HFFc6 (cell line): ENCODE results near the gene PISD. TPM values are rescaled to one million over a fixed set of nuclear protein-coding genes. Genes with fewer than 3 reads are reported as not detected.

ENCODE experiments used
- DNase-seq: peaks from one replicate; pipeline ENCODE4 v3.0.0-alpha.2; 2018
- H3K27ac Mint-ChIP-seq: 2 replicates; pipeline ENCODE4 v1.8.0; 2020; ENCODE audit warnings: mild to moderate bottlenecking, mixed read lengths
- H3K27me3 Mint-ChIP-seq: 2 replicates; pipeline ENCODE4 v1.8.0; 2021; ENCODE audit warnings: mild to moderate bottlenecking, moderate library complexity, mixed read lengths; ENCODE audit not compliant: insufficient read depth
- H3K36me3 Mint-ChIP-seq: 2 replicates; pipeline ENCODE4 v1.8.0; 2021; ENCODE audit warnings: low read depth, mixed read lengths
- H3K4me1 Mint-ChIP-seq: 2 replicates; pipeline ENCODE4 v1.8.0; 2020; ENCODE audit warnings: low read depth, mixed read lengths
- H3K4me3 Mint-ChIP-seq: 2 replicates; pipeline ENCODE4 v1.8.0; 2020; ENCODE audit warnings: mild to moderate bottlenecking, moderate library complexity, mixed read lengths
- H3K9me3 Mint-ChIP-seq: 2 replicates; pipeline ENCODE4 v1.8.0; 2020; ENCODE audit warnings: mild to moderate bottlenecking, mixed read lengths
- total RNA-seq, 6 experiments: library from RNA; stranded (reverse); fragmentation: NEBNext Ultra II Directional; extraction: Animal tissue kit (Norgen Biotek cat#: 25700); gene quantifications; 2 replicates in 1 of 6; 3 replicates in 5 of 6; pipeline ENCODE4 v1.2.3, GENCODE V29; 2021
- TF ChIP-seq, protein P1 (sequence below): fragments of 200-600 bp; sonication (generic); IDR thresholded peaks from 2 replicates; pipeline ENCODE4 v1.5.0; 2021; ENCODE audit warnings: antibody characterized with exemption, mild to moderate bottlenecking

The PISD gene
- total RNA-seq, 6 experiments from 2014 or later, result 38.4 to 47.3 (median 43.3) TPM

DNA sequence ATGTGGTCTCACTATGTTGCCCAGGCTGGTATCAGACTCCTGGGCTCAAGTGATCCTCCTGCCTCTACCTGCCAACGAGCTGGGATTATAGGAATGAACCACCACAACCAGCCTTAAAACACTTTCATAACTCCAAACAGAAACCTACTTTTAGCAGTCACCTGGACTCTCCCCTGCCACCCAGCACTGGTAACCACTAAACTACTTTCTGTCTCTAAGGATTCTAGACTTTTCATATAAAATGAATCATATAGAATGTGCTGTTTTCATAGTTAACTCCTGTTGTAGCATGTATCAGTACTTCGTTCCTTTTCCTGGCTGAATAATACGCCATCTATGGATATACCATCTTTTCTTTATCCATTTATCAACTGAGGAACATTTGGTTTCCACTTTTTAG, 29.4 kb upstream of the PISD start:
- DNase-seq, result no peak
- no peaks in the 10 kb centered on the region for H3K9me3 Mint-ChIP-seq

DNA sequence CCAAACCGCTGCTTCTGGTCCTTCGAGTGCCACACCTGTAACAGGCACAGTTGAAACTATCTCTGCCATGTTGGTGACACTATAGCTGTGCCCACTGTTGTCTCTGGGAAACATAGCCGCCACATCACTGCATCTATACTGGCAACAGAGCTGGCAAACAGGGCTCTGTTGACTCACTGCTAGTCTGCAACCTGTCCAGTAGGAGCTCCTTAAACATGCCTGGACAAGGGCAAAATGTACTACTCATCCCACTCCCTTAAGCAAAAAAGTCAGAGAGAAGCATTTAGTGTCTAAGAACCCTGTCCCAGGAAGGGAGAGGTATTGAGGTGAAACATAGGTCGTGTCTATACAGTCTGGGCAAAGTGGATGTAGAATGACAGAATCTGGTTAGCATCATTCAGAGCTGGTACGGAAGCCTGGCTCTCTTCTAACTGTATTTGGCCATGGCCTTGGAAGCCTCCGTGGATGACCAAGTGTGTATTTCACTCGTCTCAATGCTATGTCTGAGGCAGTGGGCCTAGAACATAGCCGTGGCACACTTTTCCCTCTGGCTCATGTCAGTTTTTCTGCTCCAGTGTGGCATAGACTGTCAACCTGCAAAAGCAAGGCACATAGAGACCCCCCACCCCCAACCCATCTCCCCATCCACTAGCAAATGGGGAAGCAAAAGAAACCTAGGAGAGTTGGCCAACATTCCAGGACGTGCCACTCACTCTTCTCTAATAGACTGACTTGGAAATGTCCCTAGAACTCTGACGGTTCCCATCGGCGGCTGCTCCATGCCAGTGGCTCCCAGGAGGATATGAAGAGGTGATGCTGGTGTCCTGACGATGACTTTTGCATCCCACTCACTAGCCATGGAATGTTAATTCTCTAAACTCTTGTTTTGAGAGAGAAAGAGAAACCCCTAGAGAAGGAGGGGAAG, 21.4 kb upstream of the PISD start:
- Mint-ChIP-seq H3K27ac (peak overlapping the region; percentile 25), H3K36me3 (peaks cover 50% of the 10 kb centered on the region), H3K4me3 (no peak overlapping the region), H3K4me1 (peaks cover 53% of the 10 kb centered on the region), H3K27me3 (peaks cover 1% of the 10 kb centered on the region; the same call in 1 of the 2 replicates), H3K9me3 (no peaks in the 10 kb centered on the region)
- DNase-seq, result no peak
- TF ChIP-seq, protein P1, sequence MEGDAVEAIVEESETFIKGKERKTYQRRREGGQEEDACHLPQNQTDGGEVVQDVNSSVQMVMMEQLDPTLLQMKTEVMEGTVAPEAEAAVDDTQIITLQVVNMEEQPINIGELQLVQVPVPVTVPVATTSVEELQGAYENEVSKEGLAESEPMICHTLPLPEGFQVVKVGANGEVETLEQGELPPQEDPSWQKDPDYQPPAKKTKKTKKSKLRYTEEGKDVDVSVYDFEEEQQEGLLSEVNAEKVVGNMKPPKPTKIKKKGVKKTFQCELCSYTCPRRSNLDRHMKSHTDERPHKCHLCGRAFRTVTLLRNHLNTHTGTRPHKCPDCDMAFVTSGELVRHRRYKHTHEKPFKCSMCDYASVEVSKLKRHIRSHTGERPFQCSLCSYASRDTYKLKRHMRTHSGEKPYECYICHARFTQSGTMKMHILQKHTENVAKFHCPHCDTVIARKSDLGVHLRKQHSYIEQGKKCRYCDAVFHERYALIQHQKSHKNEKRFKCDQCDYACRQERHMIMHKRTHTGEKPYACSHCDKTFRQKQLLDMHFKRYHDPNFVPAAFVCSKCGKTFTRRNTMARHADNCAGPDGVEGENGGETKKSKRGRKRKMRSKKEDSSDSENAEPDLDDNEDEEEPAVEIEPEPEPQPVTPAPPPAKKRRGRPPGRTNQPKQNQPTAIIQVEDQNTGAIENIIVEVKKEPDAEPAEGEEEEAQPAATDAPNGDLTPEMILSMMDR, result no peak

More for the DNA sequence above, 29.4 kb upstream of the PISD start:
- TF ChIP-seq, protein P1, result no peak
- Mint-ChIP-seq H3K27me3 (no peaks in the 10 kb centered on the region), H3K4me1 (peaks cover 13% of the 10 kb centered on the region), H3K36me3 (peaks cover 27% of the 10 kb centered on the region), H3K4me3 (no peak overlapping the region), H3K27ac (no peak overlapping the region)

DNA sequence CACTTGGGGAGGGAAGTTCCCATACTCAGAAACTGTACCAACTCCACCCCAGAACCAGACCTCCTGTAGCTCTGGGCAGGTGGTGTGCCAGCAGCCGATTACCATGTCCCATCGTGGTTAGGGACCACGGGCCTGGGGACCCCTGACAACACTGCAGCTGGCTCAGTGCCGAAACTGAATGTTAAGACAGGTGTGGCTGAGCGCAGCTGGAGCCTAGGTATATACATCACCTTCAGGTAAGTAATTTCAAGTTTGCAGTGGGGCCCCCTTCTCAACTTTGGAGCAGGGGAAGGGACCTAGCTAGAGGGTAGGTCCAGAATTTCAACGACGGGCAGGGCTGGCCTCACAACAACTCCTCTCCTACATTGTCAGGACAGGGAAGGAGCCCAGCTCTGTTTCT, 20.7 kb upstream of the PISD start:
- Mint-ChIP-seq H3K36me3 (peaks cover 50% of the 10 kb centered on the region), H3K4me1 (peaks cover 53% of the 10 kb centered on the region), H3K27me3 (peaks cover 1% of the 10 kb centered on the region; the same call in 1 of the 2 replicates), H3K9me3 (no peaks in the 10 kb centered on the region), H3K4me3 (no peak overlapping the region), H3K27ac (peak overlapping the region; percentile 83)
- TF ChIP-seq, protein P1, result no peak
- no peak for DNase-seq

DNA sequence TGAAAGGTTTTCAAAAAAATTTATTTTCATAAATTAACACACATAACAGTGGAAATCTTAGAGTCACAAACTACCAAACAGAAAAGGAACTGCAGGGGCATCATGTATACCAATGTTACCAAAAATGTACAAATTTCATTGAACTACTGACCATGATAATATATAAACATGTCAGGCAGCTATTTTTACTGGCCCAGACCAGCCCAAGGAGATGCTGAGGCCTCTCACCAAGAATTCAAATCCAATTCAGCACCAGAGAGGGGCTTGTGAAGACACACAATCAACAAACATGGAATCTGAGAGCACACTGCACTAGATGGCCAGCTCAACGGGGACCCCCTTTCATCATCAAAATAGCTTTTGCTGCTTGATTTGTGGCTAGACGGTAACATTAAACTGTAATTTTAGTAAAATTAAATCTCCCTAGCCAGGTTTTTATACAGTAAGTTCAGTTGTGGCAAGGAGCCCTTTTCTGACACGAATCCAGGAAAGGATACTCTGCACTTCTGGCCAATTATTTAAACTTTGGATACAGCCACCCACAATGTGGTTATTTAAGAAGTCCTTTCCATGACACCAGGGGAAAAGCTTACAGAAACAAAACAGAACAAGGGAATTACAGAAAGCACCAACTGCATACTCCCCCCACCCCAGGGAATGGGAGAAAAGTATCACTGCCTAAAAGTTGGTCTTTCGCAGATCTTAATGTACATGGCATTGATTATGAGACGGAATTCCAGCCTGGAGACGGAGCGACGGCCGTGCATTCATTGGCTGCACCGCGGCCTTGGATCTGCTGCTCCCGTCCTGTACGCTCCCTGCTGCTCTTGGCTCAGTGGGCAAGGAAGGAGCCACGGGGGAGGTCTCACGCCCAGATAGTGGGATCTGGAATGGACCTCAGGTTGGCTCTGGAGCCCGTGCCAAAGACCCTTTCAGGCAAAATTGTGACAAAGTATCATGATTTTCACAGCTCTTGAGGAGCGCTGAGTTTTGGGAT, 19.6 kb upstream of the PISD start:
- H3K36me3 Mint-ChIP-seq, result peaks cover 50% of the 10 kb centered on the region
- no peaks in the 10 kb centered on the region; the same call in 1 of the 2 replicates for H3K9me3 Mint-ChIP-seq
- TF ChIP-seq, protein P1, result no peak
- H3K4me1 Mint-ChIP-seq, result peaks cover 53% of the 10 kb centered on the region
- peak; percentile 24 for DNase-seq
- peak overlapping the region; percentile 83 for H3K27ac Mint-ChIP-seq
- H3K27me3 Mint-ChIP-seq, result peaks cover 1% of the 10 kb centered on the region; the same call in 1 of the 2 replicates
- peak overlapping the region; percentile 53 for H3K4me3 Mint-ChIP-seq

DNA sequence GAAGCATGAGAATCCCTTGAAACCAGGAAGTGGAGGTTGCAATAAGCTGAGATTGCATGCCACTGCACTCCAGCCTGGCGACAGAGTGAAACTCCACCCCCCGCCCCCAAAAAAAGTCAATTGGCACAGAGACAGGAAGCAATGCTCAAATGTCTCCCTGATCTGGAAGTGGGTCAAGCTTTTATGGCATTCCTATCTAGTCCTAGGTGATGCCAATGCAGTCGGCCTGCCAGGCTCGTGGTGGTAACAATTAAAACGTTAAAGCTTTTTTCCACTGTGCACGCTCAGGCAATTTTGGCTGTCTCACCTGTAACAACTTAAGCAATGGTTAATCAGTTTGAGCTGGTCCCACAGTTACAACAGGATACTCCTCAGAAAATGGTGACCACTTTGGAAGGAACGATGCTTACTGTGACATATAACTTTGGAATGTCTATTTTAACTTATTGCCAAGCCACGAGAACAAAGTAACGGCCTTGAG, 18.9 kb upstream of the PISD start:
- H3K27ac Mint-ChIP-seq, result peak overlapping the region; percentile 83
- H3K4me1 Mint-ChIP-seq, result peaks cover 53% of the 10 kb centered on the region
- DNase-seq, result peak; percentile 68
- TF ChIP-seq, protein P1, result no peak
- peaks cover 50% of the 10 kb centered on the region for H3K36me3 Mint-ChIP-seq
- H3K4me3 Mint-ChIP-seq, result peak overlapping the region; percentile 53
- H3K27me3 Mint-ChIP-seq, result peaks cover 1% of the 10 kb centered on the region; the same call in 1 of the 2 replicates
- H3K9me3 Mint-ChIP-seq, result no peaks in the 10 kb centered on the region; the same call in 1 of the 2 replicates
